RCC 7860 (cell line): ENCODE data around the gene IDI2.
"Not testable (repeated sequence)": the region's sequence is repeated elsewhere in the genome, so short reads cannot be mapped to it uniquely, and the experiment has no call there.

ENCODE experiments used
- DNase-seq: peaks from one replicate; pipeline ENCODE4 v3.0.0-alpha.2; 2015; ENCODE audit warnings: low spot score
- FAIRE-seq: peaks from 2 replicates; lab custom pipeline; 2012; peaks lifted over from hg19 to GRCh38; lab: Jason Lieb, UNC

IDI2 gene

GRCh38 chr10:1048349-1048731 lies 22.7 kb upstream of the IDI2 start:
- DNase-seq: no peak
- no peak for FAIRE-seq

- no peak for FAIRE-seq
- DNase-seq: no peak
Observed at GRCh38 chr10:1047937-1048336, 22.3 kb upstream of the IDI2 start.

DNA sequence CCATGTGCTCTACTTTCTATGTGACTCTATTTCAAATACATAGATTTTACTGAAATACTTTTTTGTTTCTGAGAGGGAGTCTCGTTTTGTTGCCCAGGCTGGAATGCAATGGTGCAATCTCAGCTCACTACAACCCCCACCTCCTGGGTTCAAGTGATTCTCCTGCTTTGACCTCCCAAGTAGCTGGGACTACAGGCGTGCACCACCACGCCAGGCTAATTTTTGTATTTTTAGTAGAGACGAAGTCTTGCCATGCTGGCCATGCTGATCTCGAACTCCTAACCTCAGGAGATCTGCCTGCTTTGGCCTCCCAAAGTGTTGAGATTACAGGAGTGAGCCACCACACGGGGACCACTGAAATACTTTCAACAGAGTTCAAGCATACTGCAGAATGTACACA lies 19.8 kb upstream of the IDI2 start:
- DNase-seq (no peak), FAIRE-seq (no peak)

- FAIRE-seq: no peak
- DNase-seq: no peak
Observed at GRCh38 chr10:1044964-1045363, 19.3 kb upstream of the IDI2 start.

- no peak for DNase-seq
- FAIRE-seq: no peak
Observed at GRCh38 chr10:1044146-1044545, 18.5 kb upstream of the IDI2 start.

GRCh38 chr10:1043532-1043995 lies 17.9 kb upstream of the IDI2 start:
- DNase-seq (no peak), FAIRE-seq (no peak)

- FAIRE-seq: no peak
Observed at GRCh38 chr10:1041514-1041913, 15.9 kb upstream of the IDI2 start.

GRCh38 chr10:1040133-1040532 lies 14.5 kb upstream of the IDI2 start:
- FAIRE-seq (no peak), DNase-seq (no peak)

More at GRCh38 chr10:1041514-1041913, 15.9 kb upstream of the IDI2 start:
- DNase-seq: no peak

DNA sequence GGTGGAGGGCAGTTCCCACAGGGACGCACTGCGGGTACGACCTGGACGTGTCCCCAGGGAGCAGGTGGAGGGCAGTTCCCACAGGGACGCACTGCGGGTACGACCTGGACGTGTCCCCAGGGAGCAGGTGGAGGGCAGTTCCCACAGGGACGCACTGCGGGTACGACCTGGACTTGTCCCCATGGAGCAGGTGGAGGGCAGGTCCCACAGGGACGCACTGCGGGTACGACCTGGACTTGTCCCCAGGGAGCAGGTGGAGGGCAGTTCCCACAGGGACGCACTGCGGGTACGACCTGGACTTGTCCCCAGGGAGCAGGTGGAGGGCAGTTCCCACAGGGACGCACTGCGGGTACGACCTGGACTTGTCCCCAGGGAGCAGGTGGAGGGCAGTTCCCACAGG lies 13.1 kb upstream of the IDI2 start:
- not testable (repeated sequence) for FAIRE-seq, DNase-seq

- FAIRE-seq (no peak), DNase-seq (no peak)
Observed at GRCh38 chr10:1037098-1037497, 11.4 kb upstream of the IDI2 start.

- DNase-seq: peak; percentile 83
- FAIRE-seq: peak; percentile 71
Observed at GRCh38 chr10:1036341-1036791, 10.7 kb upstream of the IDI2 start.

DNA sequence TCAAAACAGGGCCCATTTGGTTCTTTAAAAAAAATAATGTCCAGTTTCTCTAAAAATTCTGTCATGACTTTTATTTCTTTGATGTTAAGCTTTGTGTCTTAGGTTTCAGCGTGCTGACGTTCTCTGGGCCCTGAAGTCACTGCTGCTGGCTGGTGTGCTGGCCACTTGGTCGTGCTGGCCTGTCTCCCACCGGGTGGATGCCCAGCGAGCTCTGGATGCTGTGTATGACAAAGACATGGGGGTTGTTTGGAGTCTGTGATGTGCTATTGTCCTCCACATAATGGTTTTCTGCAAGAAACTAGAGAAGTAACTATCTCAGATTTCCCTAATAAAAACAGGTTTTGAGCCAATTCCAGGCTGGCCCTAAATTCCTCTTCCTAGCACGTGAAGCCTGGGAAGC lies 9.5 kb upstream of the IDI2 start:
- FAIRE-seq (no peak), DNase-seq (no peak)

DNA sequence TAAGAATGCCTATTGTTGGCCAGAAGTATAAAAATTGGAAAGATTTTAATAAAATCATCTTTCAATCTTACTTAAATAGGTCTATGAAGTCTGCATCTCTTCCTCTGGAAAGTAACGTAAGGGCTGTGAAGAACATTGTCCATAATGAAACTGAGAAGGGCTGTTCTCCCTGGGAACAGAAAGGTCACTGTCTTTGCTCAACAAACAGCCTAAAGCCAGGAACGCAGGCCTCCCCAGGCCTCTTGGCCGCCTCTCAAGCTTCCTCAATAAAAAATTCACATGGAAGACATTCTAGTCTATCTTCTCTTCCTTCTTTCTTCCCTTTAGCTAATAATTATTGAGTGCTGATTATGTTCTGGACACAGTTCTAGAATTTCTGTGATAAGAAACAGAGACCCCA lies 9.1 kb upstream of the IDI2 start:
- DNase-seq (no peak), FAIRE-seq (no peak)

DNA sequence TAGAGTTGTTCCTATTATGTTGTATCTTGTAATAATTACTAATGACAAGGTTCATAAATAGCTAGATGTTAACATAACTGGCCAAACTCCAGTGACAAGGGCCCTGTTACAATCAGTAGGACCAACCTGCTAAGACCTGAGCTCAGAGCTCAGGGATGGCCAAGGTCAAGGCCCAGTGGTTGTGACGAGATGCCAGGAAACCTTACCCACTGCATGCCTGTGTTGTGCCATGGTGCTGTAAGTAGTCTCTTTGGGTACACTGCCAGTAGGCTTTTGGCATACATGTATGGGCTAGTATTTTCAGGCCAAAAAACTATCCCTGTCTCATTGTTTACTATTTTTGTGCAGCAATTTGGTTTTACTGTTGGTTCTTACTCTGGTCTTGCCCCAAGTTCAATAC lies 7.9 kb upstream of the IDI2 start:
- DNase-seq: no peak

GRCh38 chr10:1029838-1030237 lies 4.2 kb upstream of the IDI2 start:
- DNase-seq: no peak
- no peak for FAIRE-seq

More for the DNA sequence above, 7.9 kb upstream of the IDI2 start:
- FAIRE-seq: no peak

DNA sequence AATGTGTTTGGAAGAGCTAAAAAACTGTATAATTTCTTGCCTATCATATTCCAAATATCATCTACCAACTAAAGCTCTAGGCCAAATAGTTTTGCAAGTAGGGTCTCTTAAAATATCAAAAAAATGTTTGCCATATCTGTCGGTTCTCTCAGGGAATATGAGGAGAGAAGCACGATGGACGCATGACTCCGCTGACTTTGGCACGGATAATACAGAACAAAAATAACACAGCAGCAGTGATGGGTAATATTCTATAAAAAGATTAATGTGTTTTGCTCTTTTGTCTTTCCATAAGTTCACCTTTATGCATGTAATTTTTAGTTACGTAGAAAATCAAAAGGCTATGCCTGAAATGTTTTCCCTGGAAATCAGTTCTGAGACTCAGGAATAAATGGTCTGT lies 919 bp upstream of the IDI2 start:
- no peak for DNase-seq

DNA sequence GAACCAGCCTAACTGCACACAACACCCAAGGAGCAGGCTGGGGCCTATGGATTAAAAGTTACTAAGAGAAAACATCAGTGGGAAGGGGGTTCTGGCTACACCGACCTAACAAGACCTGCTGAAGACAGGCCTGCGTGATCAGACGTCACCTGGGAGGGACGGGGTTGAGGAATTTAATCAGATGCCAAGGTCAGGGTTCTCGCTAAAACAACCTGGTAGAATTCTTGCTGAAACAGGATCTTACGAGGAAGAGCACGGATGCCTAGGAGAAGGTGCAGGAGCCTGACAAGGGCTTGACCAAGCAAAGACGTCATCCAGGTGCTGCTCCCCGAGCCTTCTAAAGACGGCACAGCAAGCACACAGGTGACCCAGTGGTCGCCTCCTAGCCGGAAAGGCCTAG lies 1.6 kb downstream of the IDI2 start:
- DNase-seq (no peak), FAIRE-seq (no peak)

More for the DNA sequence above, 919 bp upstream of the IDI2 start:
- no peak for FAIRE-seq

- no peak for FAIRE-seq
- no peak for DNase-seq
Observed at GRCh38 chr10:1022413-1022812, 3.2 kb downstream of the IDI2 start.

GRCh38 chr10:1020958-1021357 lies 4.7 kb downstream of the IDI2 start:
- DNase-seq (no peak), FAIRE-seq (no peak)

- FAIRE-seq (no peak), DNase-seq (no peak)
Observed at GRCh38 chr10:1020460-1020859, 5.2 kb downstream of the IDI2 start.

DNA sequence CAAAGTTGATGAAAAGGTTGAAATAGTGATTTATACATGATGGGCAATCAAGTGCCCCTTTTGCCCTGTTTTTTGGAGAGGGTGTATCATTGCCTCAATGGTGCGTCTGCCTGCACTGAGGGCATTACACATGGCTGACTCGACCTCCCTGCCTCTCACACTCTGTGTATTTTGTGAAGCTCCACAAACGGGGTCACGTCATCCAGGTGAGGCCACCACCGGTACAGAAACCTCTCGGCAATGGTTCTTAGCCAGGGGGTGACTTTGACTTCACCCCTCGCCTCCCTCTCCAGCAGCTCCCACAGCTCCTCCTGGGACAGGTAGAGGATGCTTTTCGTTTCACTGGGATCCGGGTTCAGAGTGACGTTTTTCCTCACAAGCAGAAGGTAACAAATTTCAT lies 6.3 kb downstream of the IDI2 start:
- DNase-seq: no peak
- FAIRE-seq: no peak

GRCh38 chr10:1015688-1016087 lies 10.0 kb downstream of the IDI2 start:
- FAIRE-seq: no peak
- no peak for DNase-seq

GRCh38 chr10:1011696-1012095 lies 14.0 kb downstream of the IDI2 start:
- no peak for DNase-seq
- FAIRE-seq: no peak

GRCh38 chr10:1010703-1011102 lies 15.0 kb downstream of the IDI2 start:
- FAIRE-seq (no peak), DNase-seq (no peak)
